SU-DHL-6 (cell line): ENCODE measurements around the gene WTAP.

Source experiments
- H2AFZ ChIP-seq: fragments of 200-600 bp; sonication (generic); 2 replicates; pipeline ENCODE4 v1.6.1; 2014; ENCODE audit warnings: low read depth, mild to moderate bottlenecking, moderate library complexity, mixed read lengths, antibody characterized with exemption, low read length; ENCODE audit not compliant: severe bottlenecking
- H3F3A ChIP-seq: fragments of 200-600 bp; shearing (Covaris generic); 2 replicates; pipeline ENCODE4 v1.6.0; 2016; ENCODE audit warnings: antibody characterized with exemption, mild to moderate bottlenecking; ENCODE audit not compliant: insufficient read depth
- H3K27ac ChIP-seq: fragments of 200-600 bp; sonication (generic); 2 replicates; pipeline ENCODE4 v1.5.1; 2016; ENCODE audit warnings: low read depth, mild to moderate bottlenecking, low read length, moderate library complexity, mixed read lengths
- H3K27me3 ChIP-seq: fragments of 200-600 bp; sonication (generic), shearing (Covaris generic); 2 replicates; pipeline ENCODE4 v1.6.0; 2014; ENCODE audit warnings: mild to moderate bottlenecking, low read length
- H3K36me3 ChIP-seq: fragments of 200-600 bp; sonication (generic); 2 replicates; pipeline ENCODE4 v1.6.1; 2014; ENCODE audit warnings: mild to moderate bottlenecking, low read length, mixed read lengths
- H3K4me2 ChIP-seq: fragments of 300-600, 200-600 bp; shearing (Covaris generic), sonication (generic); 2 replicates; pipeline ENCODE4 v1.6.0; 2014; ENCODE audit warnings: low read length, low read depth, mild to moderate bottlenecking; ENCODE audit not compliant: poor library complexity, severe bottlenecking
- H3K4me3 ChIP-seq: fragments of 200-600 bp; sonication (generic); 2 replicates; pipeline ENCODE4 v1.5.1; 2014; ENCODE audit warnings: antibody characterized with exemption, low read length, mild to moderate bottlenecking, mixed read lengths; ENCODE audit not compliant: insufficient read depth, poor library complexity, severe bottlenecking
- H3K79me2 ChIP-seq: fragments of 200-600 bp; sonication (generic); 2 replicates; pipeline ENCODE4 v1.6.1; 2014; ENCODE audit warnings: mild to moderate bottlenecking, low read length, moderate library complexity; ENCODE audit not compliant: insufficient read depth
- H3K9ac ChIP-seq: fragments of 200-600 bp; sonication (generic); 2 replicates; pipeline ENCODE4 v1.7.0; 2014; ENCODE audit warnings: mild to moderate bottlenecking, low read length
- H3K9me2 ChIP-seq: fragments of 200-600 bp; sonication (generic); replicated peaks from 2 replicates; pipeline ENCODE4 v1.6.1; 2014; ENCODE audit warnings: low read length; ENCODE audit not compliant: insufficient read depth
- H3K9me3 ChIP-seq: fragments of 200-600 bp; sonication (generic); 2 replicates; pipeline ENCODE4 v1.6.1; 2014; ENCODE audit warnings: low read length, mixed read lengths; ENCODE audit not compliant: insufficient read depth
- H4K20me1 ChIP-seq: fragments of 200-600 bp; sonication (generic); 2 replicates; pipeline ENCODE4 v1.6.1; 2014; ENCODE audit warnings: low read depth, mild to moderate bottlenecking, antibody characterized with exemption, low read length, moderate library complexity, mixed read lengths
- EZH2phosphoT487 ChIP-seq: fragments of 200-600 bp; sonication (generic), shearing (Covaris generic); conservative IDR thresholded peaks from 2 replicates; pipeline ENCODE4 v1.6.1; 2018; ENCODE audit warnings: mild to moderate bottlenecking, antibody characterized with exemption, low read length, moderate library complexity, mixed read lengths
- TF ChIP-seq, protein P1 (sequence below): fragments of 200-600 bp; sonication (generic); IDR thresholded peaks from one replicate; pipeline ENCODE4 v1.5.1; 2017; ENCODE audit warnings: antibody characterized with exemption, mild to moderate bottlenecking, low read length, moderate library complexity; ENCODE audit not compliant: insufficient read depth, poor library complexity, severe bottlenecking

WTAP gene

GRCh38 chr6:159713984-159714383, 13.3 kb upstream of the WTAP start:
- Histone ChIP-seq H3K9ac (no peak overlapping the region), H3K36me3 (no peaks in the 10 kb centered on the region; the same call in 1 of the 2 replicates), H3K9me3 (no peaks in the 10 kb centered on the region), H3K4me2 (no peak overlapping the region), H4K20me1 (no peaks in the 10 kb centered on the region), H3K27ac (no peak overlapping the region), H3K9me2 (no peaks in the 10 kb centered on the region), H3K4me3 (no peak overlapping the region), H2AFZ (no peak overlapping the region), H3K27me3 (no peaks in the 10 kb centered on the region), H3F3A (no peaks in the 10 kb centered on the region; the same call in 1 of the 2 replicates), H3K79me2 (0 out of 2 replicates have a peak, but pooled peaks cover 6% of the 10 kb centered on the region)
- no peak for TF ChIP-seq EZH2phosphoT487
- TF ChIP-seq, protein P1, sequence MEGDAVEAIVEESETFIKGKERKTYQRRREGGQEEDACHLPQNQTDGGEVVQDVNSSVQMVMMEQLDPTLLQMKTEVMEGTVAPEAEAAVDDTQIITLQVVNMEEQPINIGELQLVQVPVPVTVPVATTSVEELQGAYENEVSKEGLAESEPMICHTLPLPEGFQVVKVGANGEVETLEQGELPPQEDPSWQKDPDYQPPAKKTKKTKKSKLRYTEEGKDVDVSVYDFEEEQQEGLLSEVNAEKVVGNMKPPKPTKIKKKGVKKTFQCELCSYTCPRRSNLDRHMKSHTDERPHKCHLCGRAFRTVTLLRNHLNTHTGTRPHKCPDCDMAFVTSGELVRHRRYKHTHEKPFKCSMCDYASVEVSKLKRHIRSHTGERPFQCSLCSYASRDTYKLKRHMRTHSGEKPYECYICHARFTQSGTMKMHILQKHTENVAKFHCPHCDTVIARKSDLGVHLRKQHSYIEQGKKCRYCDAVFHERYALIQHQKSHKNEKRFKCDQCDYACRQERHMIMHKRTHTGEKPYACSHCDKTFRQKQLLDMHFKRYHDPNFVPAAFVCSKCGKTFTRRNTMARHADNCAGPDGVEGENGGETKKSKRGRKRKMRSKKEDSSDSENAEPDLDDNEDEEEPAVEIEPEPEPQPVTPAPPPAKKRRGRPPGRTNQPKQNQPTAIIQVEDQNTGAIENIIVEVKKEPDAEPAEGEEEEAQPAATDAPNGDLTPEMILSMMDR: no peak

DNA sequence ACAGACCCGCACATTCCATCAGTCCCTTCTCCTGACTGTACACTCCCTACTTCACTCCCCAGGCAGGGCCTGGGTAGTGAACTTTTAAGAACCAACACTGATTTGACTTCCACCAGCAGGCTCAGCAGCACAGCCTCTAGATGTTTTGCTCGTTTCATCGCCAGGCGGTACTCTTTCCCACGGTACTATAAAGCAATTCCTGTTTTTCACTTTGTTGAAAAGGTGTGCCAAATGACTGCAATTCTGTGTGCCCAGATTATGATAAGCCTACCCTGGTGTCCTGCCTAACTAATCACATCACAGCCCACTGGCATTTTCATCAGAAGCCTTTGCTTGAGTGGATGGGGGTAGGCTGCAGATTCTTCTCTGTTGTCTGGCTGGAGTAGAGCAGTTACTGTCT, 12.9 kb upstream of the WTAP start:
- no peak overlapping the region for H3K4me3 ChIP-seq
- TF ChIP-seq, protein P1: no peak
- TF ChIP-seq EZH2phosphoT487: no peak
- no peaks in the 10 kb centered on the region for H3K9me2 ChIP-seq
- no peak overlapping the region for H3K4me2 ChIP-seq
- no peak overlapping the region for H3K9ac ChIP-seq
- no peaks in the 10 kb centered on the region; the same call in 1 of the 2 replicates for H3K36me3 ChIP-seq
- no peaks in the 10 kb centered on the region for H4K20me1 ChIP-seq
- no peaks in the 10 kb centered on the region for H3K9me3 ChIP-seq
- no peaks in the 10 kb centered on the region; the same call in 1 of the 2 replicates for H3F3A ChIP-seq
- no peak overlapping the region for H2AFZ ChIP-seq
- H3K27ac ChIP-seq: no peak overlapping the region
- H3K27me3 ChIP-seq: no peaks in the 10 kb centered on the region
- H3K79me2 ChIP-seq: 0 out of 2 replicates have a peak, but pooled peaks cover 6% of the 10 kb centered on the region

- no peaks in the 10 kb centered on the region for H3K9me3 ChIP-seq
- no peaks in the 10 kb centered on the region for H3K27me3 ChIP-seq
- no peak overlapping the region for H3K9ac ChIP-seq
- H4K20me1 ChIP-seq: no peaks in the 10 kb centered on the region
- no peaks in the 10 kb centered on the region; the same call in 1 of the 2 replicates for H3K36me3 ChIP-seq
- TF ChIP-seq EZH2phosphoT487: no peak
- TF ChIP-seq, protein P1: no peak
- no peak overlapping the region for H3K4me3 ChIP-seq
- H3K9me2 ChIP-seq: no peaks in the 10 kb centered on the region
- H2AFZ ChIP-seq: no peak overlapping the region
- no peak overlapping the region for H3K4me2 ChIP-seq
- H3K27ac ChIP-seq: no peak overlapping the region
- H3K79me2 ChIP-seq: peaks cover 7% of the 10 kb centered on the region; the same call in 1 of the 2 replicates
- no peaks in the 10 kb centered on the region; the same call in 1 of the 2 replicates for H3F3A ChIP-seq
These were observed 12.1 kb upstream of the WTAP start for GRCh38 chr6:159715166-159715565.
